KBM-7 (cell line): ENCODE data around the gene DPYSL4.
"Not testable (repeated sequence)": the region's sequence is repeated elsewhere in the genome, so short reads cannot be mapped to it uniquely, and the experiment has no call there.

ENCODE experiments used
- DNase-seq: peaks from one replicate; pipeline ENCODE4 v3.0.0-alpha.2; 2015
- in situ Hi-C: fragments of 300-500 bp; cut with MboI; formaldehyde crosslinking; loops from 2 replicates; pipeline ENCODE4 v1.14.3; 2020; ENCODE audit warnings: low sequenced_read_pairs, low pct_unique_long_range_greater_than_20kb, mixed read lengths

The DPYSL4 gene

DNA sequence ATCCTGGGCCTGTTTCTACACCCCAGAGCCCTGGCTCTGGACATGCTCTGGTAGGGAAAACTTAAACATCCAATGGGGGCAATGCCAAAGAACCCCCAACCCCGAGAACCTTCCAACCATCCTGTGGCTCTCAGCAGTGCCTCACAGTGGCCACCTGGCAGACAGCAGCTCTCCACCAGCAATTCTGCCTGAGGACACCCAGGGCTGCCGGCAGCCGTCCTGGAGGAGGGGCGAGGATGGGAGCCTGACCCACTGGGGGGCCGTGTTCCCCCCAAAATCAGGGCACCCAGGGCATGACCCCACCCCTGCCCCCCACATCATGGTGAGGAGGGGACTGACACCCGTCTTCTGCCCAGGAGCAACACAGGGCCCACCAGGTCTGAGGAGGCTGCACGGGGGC lies 32.7 kb downstream of the DPYSL4 start:
- in situ Hi-C loops, result no loop called here
- no peak for DNase-seq

DNA sequence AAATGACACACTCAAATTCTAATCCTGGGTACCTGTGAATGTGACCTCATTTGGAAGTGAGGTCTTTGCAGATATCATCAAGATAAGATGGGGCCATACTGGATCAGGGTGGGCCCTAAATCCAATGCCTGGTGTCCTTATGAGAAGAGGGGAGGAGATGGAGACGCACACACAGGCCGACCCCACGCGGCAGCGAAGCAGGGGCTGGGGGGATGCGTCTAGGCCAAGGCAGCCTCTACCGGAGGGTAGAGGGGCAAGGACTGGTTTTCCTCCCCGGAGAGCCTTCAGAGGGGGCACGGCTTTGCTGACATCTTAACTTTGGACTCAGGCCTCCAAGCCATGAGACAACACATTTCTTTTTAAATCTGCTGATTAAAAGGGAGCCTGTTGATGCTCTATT lies 33.3 kb downstream of the DPYSL4 start:
- in situ Hi-C loops, result no loop called here

DNA sequence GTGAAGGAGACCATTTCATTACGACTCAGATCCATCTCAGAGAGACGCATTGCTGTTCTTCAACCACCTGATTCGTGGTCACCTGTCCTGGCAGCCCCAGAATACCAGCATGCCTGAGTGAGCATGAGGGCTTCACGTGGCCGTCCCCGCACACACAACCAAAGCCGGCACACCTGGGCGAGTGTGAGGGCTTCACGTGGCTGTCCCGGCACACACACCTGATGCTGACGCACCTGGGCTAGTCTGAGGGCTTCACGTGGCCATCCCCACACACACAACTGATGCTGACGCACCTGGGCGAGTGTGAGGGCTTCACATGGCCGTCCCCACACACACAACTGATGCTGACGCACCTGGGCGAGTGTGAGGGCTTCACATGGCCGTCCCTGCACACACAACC lies 34.2 kb downstream of the DPYSL4 start:
- DNase-seq, in situ Hi-C loops: not testable (repeated sequence)

More for the DNA sequence above, 33.3 kb downstream of the DPYSL4 start:
- no peak for DNase-seq

DNA sequence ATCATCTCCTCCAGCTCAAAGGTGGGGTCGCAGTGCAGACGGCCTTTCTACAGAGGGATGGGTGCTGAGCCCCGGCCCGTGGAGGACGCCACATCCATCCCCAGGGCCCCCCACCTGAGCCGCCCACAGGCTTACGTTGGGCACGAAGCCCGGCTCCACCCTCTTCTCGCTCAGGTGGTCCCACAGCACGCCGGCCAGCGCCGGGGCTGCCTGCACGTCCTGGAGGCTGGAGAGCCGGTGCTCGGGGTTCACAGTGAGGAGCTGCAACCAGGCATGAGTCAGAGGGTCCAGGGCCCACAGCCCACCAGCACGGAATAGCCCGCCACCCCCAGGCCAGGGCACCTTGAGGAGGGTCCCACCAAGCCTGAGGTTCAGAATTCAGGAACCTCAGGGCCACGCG lies 36.0 kb downstream of the DPYSL4 start:
- no peak for DNase-seq
- in situ Hi-C loops, result no loop called here

DNA sequence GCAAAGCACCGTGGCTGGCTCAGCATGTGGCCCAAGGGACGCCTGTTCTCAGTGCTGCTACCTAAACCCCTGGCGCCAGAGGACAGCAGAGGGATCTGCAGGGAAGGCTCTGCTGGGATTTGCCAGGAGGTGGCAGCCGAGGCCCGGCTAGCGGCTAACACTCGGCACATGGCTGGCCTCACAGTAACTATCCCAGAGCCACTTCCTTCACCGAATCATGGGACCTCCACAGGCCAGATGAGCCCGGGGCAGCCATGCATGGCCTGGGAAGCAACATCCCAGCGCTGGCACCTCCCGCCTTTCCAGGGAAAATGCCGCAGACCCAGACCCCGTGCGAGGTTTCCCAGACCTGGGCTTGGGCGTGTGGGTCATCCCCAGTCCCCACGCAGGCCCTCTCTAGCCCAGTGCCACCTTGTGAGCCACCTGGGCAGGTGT lies 36.4 kb downstream of the DPYSL4 start:
- in situ Hi-C loops, result no loop called here
- peak; percentile 90 for DNase-seq

DNA sequence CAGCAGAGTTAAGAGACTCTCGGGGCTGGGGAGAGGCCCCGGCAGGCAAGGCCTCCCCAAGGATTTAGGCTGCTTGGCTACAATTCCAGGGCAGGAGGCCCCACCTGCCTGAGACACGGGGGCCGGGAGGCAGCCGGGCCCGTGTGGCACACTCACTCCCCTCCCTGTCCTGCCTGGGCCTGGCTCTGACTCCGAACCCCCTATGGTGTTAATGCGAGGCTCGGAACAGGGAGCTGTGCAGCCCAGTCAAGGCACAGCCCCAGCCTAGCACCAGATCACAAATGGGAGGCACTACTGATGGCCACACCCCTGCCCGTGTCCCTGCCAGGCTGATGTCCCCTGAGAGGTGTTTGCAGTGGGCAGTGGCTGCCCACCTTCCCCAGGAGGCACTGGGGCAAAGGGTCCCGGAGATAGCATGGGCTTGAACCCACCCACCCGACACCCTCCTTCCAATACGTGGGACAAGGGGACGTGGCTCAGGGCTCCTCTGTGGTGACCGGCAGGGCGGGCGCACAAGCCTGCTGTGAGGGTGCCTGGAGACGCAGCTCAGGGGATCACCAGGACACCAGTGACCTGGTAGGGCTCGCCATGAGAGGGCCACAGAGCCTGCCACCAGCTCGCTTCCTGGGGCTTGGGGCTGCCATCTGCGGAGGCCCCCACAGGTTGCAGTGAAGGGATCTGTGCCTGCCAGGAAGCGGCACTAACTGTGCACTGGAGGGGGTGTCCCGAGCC lies 37.0 kb downstream of the DPYSL4 start:
- in situ Hi-C loops, result no loop called here
- DNase-seq, result no peak

DNA sequence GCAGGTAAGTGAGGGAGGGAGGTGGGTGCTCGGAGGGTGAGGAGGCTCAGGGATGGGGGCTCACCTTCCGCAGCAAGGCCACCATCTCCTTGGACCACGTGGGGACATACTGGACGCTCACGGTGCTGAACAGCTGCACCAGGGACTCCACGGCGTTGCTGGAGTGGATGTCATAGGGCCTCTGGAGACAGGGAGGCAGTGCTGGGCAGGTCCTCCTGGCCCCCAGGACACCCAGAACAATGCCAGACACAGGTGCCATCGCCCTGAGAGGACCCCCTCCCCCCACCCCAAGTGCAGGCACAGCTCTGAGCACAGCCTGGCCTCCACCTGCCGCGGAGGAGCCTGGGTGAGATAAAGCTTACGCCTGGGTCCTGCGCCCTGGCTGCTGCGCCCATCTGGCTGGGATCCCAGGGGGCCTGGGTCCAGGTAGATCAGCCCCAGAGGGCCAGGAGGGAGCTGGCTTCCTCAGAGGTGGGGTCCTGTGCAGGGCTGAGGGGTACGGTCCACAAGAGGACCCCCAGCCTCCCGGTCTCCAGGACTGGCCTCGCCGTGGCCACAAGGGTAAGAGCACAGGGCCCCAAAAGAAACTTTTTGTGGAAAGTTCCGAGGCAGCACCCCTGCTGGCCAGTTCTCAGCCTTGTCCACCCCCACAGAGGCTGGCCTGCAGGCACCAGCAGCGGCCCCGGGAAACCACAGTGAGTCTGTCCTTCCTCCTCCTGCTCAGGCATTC lies 37.8 kb downstream of the DPYSL4 start:
- DNase-seq, result no peak
- in situ Hi-C loops, result no loop called here

DNA sequence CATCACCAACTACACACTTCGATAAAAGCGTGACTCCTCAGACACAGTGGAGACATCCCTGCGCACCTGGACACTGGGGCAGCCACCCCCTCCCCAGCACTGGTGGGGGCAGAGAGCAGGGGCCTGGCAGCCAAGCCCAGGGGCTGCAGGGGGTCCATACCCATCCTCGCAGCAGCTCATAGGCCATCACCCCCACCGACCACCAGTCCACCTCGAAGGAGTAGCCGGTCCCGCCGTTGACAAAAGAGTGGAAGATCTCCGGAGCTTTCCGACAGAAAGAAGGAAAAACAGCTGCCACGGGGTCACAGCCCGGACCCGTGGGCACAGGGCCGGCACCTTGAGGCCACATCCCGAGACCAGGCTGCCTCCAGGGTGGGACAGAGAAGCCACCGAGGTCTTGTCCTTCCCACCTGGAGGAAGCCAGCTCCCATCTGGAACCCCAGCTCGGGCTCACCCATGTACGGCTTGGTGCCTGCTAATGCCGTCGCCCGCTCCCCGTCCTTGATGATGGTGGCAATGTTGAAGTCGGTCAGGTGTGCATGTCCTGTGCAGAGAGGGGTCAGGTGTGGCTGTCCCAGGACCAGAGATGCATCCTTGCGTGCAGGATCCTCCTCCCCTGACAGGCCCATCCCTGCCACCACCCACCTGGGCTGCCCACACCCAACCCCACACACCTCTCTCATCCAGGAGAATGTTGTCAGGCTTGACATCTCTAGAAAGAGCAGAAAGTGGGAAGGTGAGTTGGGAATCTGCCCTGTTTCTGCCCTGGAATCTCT lies 38.5 kb downstream of the DPYSL4 start:
- in situ Hi-C loops, result no loop called here
- DNase-seq, result no peak

DNA sequence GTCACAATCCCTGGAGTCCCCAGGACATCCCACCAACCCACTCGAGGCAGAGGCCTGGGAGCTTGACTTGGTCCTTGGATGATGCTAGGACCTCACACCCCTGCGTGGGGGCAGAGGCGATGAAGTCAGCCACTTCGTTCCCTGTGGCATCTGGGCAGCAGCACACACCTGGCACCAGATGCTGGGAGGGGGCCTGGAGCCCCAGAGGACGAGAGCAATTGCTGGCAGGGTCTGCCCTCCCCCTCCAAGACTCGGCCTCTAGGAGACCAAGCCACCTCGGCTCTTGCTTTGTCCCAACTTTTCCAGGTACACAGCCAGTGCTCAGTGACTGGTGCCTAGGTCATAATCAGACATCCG lies 39.1 kb downstream of the DPYSL4 start:
- in situ Hi-C loops, result no loop called here

DNA sequence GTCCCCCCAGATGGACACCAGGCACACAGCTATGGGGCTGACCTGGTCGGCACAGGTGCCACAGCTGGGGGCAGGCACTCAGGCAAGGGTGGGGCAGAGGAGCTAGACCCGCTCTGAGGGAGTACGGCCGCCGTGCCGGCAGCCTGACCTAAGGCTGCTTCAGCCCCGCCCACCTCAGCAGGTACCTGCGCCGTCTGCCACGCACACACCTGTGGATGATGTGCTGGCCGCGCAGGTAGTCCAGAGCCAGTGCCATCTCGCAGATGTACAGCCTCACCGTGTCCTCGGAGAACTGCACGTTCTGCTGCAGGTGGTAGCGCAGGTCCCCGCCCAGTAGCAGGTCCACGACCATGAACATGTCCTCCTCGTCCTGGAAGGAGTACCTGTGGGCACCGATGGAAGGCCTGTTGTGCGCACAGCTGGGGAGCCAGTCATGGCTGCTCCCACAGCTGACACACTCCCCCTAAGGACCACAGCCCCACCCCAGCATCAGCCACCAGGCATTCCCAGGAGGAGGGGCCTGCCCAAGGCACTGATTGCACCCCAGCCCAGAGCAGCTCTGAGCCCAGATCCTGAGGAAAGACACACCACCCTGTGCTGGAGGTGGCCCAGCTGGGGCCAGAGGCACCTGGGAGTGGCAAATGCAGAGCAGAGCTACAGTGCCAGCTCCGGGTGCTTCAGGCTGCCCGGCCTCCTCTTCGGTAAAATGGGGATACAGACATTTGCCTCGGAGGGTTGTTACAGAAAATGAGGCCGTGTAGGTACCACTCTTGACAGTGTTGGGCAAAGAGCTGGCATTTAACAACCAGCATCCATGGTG lies 40.0 kb downstream of the DPYSL4 start:
- no peak for DNase-seq
- in situ Hi-C loops, result no loop called here

More for the DNA sequence above, 39.1 kb downstream of the DPYSL4 start:
- no peak for DNase-seq

DNA sequence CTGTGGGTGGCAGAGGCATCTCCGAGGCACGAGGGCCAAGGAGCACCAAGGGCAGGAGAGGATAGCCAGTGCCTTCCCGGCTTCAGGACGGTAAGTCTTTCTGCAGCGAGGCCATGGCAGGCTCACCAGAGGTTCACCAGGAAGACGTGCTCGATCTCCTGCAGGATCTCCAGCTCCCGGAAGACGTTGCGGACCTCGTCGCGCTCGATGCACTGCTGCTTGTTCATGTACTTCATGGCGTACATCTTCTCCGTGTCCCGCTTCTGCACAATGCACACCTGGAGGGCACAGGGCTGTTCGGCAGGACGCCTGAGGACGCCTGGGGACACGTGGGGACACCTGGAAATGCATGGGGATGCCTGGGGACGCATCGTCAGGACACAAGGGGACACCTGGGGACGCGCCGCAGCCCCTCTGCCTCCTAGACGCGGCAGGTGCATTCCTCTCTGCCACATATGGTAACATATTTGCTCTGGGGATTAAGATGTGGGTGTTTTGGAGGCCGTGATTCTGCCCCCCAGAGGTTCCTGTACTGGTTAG lies 41.2 kb downstream of the DPYSL4 start:
- DNase-seq, result no peak
- in situ Hi-C loops, result no loop called here

DNA sequence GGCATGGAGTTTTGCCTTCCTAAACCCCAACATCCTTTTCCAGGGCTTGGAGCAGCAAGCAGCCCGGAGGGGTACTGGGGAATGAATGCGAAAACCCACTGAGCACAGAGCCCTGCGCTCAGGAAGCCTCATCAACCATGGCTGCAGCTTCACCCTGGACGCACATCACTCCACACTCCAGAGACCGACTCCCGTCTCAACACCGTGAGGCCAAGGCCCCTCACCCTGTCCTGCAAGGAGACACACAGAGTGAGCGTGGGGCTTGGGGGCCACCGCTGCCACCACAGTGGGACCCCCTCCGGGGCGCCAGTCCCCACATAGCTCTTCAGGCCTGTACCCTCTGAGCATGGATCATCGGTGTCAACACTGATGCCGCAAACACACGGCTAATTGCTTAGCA lies 41.9 kb downstream of the DPYSL4 start:
- in situ Hi-C loops, result no loop called here
- DNase-seq, result no peak

DNA sequence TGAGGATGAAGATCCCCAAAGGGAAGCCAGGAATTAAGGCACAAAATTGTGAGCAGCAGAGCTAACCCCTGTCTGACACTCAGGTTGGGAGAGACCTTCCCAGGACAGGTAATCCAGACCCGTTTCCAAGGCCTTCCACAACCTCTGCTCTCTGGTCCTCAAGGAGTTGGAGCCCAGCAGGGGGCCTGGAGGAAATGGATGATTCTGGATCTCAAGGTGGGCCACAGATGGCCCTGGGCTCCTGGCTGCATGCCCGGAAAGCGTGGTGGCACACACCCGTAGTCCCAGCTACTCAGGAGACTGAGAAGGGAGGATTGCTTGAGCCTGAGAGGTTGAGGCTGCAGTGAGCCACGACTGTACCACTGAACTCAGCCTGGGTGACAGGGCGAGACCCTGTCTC lies 42.3 kb downstream of the DPYSL4 start:
- DNase-seq, result no peak
- in situ Hi-C loops, result no loop called here

DNA sequence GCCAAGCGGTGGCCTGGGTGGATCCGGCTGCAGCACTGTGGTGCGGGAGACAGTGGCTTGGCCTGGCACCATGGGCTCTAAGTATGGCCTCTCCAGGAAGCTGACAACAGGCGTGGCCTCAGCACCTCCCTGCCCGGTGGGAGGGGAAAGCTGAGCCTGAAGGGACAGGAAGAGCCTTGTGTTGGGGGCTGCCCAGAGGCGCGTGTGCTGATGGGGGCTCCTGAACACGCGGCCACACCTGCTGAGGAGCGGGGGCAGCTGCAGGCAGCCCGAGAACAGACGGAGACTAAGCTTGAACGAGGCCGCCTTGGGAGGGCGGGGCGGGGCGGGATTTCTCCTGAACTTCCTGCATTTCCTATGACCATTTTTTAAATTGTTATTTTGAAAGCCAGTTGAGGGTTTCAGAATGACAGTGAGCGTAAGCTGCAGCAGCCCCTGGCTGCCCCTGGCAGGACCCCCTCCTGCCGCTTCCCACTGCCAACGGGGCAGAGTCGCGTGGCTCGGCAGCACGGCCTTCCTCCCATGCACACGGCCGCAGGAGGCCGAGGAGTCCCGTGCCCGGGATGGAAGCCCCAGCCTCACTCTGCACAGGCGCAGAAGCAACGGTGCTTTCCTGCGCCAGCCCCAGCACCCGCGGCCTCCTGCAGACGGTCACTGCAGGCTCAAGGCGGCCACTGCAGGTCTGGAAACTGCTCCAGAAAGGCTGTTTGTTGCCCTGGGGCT lies 43.2 kb downstream of the DPYSL4 start:
- DNase-seq, result no peak
- in situ Hi-C loops, result no loop called here

DNA sequence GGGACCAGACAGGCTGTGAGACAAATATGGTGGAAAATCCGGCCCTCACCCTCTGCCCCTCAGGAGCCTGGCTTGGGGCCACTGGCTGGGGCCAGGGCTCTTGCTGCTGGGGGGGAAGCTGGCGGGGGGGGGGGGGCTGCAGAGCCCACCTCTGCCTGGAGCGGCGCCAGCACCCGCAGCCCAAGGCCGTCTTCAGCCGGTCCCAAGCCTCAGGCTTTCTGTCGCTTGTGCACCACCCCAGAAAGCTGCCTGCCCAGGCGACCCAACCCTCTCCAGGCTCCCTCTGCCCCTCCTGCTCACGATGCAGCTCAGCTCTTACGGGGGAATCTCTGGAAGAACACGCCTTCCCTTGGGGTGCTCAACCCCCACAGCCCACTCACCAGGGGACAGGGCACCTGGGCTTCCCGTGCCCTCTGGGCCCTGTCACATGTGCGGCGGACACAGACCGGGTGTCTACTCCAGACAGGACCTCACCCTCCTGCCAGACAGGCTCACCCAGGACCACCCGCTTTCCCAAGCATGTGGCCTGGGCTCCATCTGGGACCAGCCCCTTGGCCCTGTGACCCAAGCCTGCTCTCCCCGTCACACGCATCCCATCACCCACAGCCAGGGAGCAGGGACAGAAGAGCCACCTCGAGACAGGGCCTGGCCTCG lies 43.9 kb downstream of the DPYSL4 start:
- in situ Hi-C loops, result no loop called here
- DNase-seq, result no peak

DNA sequence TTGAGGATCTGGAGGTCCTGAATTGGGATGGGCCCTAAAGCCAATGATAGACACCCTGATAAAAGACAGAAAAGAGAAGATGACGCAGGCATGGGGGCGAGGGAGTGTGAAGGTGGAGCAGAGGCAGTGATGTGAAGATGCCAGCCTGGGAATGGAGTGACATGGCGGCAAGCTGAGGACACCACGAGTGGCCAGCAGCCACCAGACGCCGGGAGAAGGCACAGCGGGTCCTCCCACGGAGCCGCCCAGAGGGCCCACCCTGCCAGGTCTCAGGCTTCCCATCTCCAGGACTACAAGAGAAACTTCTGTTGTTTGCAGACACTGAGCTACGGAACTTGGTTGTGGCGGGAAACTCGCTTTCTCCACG lies 44.9 kb downstream of the DPYSL4 start:
- in situ Hi-C loops, result no loop called here
- DNase-seq, result no peak

DNA sequence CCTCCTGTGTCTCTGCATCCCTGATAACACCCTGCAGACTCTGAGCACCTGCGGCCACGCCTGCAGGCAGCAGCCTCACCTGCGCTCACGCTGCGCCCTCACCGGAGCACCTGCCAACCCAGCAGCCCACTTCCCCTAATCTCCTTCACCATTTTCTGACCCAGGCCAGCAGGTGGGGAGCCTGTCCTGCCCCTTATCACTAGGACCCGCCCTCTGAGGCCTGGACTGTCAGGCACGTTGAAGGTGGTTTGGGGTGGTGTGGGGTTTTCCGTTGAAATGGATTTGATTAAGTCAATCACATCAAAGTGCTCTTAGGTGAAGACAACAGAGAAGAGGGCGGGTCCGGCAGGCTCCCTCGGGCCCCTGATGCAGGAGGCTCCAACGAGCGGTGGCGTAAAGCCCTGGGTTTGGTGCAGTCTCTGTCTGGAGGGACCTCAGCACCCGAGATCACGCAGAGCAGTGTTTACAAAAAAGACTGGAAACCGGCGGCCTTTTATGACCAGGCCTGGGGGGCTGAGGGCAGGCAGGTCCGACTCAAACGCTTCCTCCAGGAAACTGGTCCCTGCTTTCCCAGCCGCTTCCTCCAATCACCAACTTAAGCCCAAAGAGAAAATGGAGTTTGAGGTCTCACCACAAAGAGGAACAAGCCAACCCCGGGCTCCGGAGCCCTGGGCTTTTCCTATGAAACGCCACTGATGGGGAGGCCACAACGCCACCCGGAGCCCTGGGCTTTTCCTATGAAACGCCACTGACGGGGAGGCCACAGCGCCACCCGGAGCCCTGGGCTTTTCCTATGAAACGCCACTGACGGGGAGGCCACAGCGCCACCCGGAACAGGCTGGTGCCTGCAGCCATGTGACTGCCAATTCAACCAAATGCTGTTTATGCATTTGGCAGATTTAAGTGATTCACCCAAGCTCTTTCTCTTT lies 45.5 kb downstream of the DPYSL4 start:
- in situ Hi-C loops, result no loop called here
- DNase-seq, result peak; percentile 95
